Measurements from ENCODE around the gene PRR29.
"Not testable (repeated sequence)": the region's sequence is repeated elsewhere in the genome, so short reads cannot be mapped to it uniquely, and the experiment has no call there.

PRR29 gene

GRCh38 chr17:64004903-64005733, 7.0 kb downstream of the PRR29 start:
- no peak overlapping the region for H3K27ac ChIP-seq
- TF ChIP-seq ZFX (IDR thresholded peaks at IDR 0.05) (no peak), CTCF (conservative IDR thresholded peaks at IDR 0.05) (no peak)

- no peak overlapping the region for H3K27ac ChIP-seq
- TF ChIP-seq ZFX (IDR thresholded peaks at IDR 0.05): no peak
- no peak for TF ChIP-seq CTCF (conservative IDR thresholded peaks at IDR 0.05)
These were observed 7.6 kb downstream of the PRR29 start for GRCh38 chr17:64005734-64006167.

GRCh38 chr17:64006361-64007088, 8.4 kb downstream of the PRR29 start:
- H3K27ac ChIP-seq: no peak overlapping the region
- TF ChIP-seq ZFX (IDR thresholded peaks at IDR 0.05) (no peak), CTCF (conservative IDR thresholded peaks at IDR 0.05) (no peak)

- not testable (repeated sequence) for H3K27ac ChIP-seq
These were observed 9.1 kb downstream of the PRR29 start for GRCh38 chr17:64007089-64007837.

- H3K27ac ChIP-seq: no peak overlapping the region
- TF ChIP-seq ZFX (IDR thresholded peaks at IDR 0.05) (no peak), CTCF (conservative IDR thresholded peaks at IDR 0.05) (no peak)
These were observed 9.7 kb downstream of the PRR29 start for GRCh38 chr17:64007838-64008282.

GRCh38 chr17:64008346-64008745, 10.2 kb downstream of the PRR29 start:
- no peak overlapping the region for H3K27ac ChIP-seq
- TF ChIP-seq ZFX (IDR thresholded peaks at IDR 0.05) (no peak), CTCF (conservative IDR thresholded peaks at IDR 0.05) (no peak)

- no peak for TF ChIP-seq ZFX (IDR thresholded peaks at IDR 0.05)
- no peak for TF ChIP-seq CTCF (conservative IDR thresholded peaks at IDR 0.05)
These were observed 10.7 kb downstream of the PRR29 start for GRCh38 chr17:64008830-64009229.

More at GRCh38 chr17:64008830-64009229, 10.7 kb downstream of the PRR29 start:
- no peak overlapping the region for H3K27ac ChIP-seq

All from C4-2B (cell line).